HEK293 (cell line): ENCODE results near the gene GPN1.

Source experiments
- CTCF ChIA-PET: fragments of 350-600 bp; formaldehyde crosslinking; extraction: SDS; loops from one replicate; lab custom pipeline; 2021; ENCODE audit warnings: antibody characterized with exemption; lab: Yijun Ruan, JAX
- POLR2A ChIA-PET: fragments of 300-600 bp; formaldehyde crosslinking; extraction: SDS; loops from one replicate; lab custom pipeline; 2020; ENCODE audit warnings: antibody characterized with exemption, inconsistent platforms; lab: Yijun Ruan, JAX
- H3K27ac ChIP-seq: fragments of 200-500 bp; sonication (Bioruptor generic); 2 replicates; pipeline ENCODE4 v1.5.1; 2014; ENCODE audit warnings: low read depth, low read length, control low read depth, inconsistent platforms; ENCODE audit errors: extremely low read depth
- H3K36me3 ChIP-seq, 2 experiments: fragments of 200-500 bp in 1 of 2; sonication (Bioruptor generic) in 1 of 2; 1 replicate in 1 of 2; 2 replicates in 1 of 2; pipeline ENCODE4 v1.5.1; 2014 to 2017; ENCODE audit warnings: inconsistent platforms in 2 of 2, low read length in 2 of 2; ENCODE audit not compliant: control insufficient read depth in 2 of 2, insufficient read depth in 1 of 2
- H3K4me1 ChIP-seq: fragments of 200-500 bp; sonication (Bioruptor generic); 2 replicates; pipeline ENCODE4 v1.5.1; 2014; ENCODE audit warnings: mild to moderate bottlenecking, low read length, inconsistent platforms; ENCODE audit not compliant: control insufficient read depth, insufficient read depth
- H3K4me3 ChIP-seq: 2 replicates; pipeline ENCODE4 v1.5.1; 2011; ENCODE audit warnings: low read depth, mild to moderate bottlenecking, control low read depth, low read length, moderate library complexity
- H3K9me3 ChIP-seq: fragments of 200-500 bp; sonication (Bioruptor generic); 2 replicates; pipeline ENCODE4 v1.5.1; 2014; ENCODE audit warnings: low read depth, low read length, inconsistent platforms; ENCODE audit not compliant: control insufficient read depth, insufficient read depth
- BCL11B ChIP-seq: fragments of 450-650 bp; formaldehyde crosslinking; IDR thresholded peaks from 2 replicates; pipeline ENCODE4 v1.5.1; 2016; ENCODE audit warnings: low read depth, missing biosample characterization, missing genetic modification characterization
- KLF9 ChIP-seq: fragments of 450-650 bp; formaldehyde crosslinking; IDR thresholded peaks from 2 replicates; pipeline ENCODE4 v1.5.1; 2016; ENCODE audit warnings: missing biosample characterization, missing genetic modification characterization, low read depth
- PBX3 ChIP-seq: sonication (generic); formaldehyde crosslinking; IDR thresholded peaks from 2 replicates; pipeline ENCODE4 v1.8.1; 2022; ENCODE audit warnings: mild to moderate bottlenecking, moderate library complexity, missing genetic modification reagents
- SP3 ChIP-seq: fragments of 450-650 bp; formaldehyde crosslinking; IDR thresholded peaks from 2 replicates; pipeline ENCODE4 v1.5.1; 2016; ENCODE audit warnings: missing biosample characterization, missing genetic modification characterization
- ZBTB1 ChIP-seq: fragments of 450-650 bp; formaldehyde crosslinking; IDR thresholded peaks from 2 replicates; pipeline ENCODE4 v1.5.1; 2016; ENCODE audit warnings: missing biosample characterization, missing genetic modification characterization
- ZNF10 ChIP-seq: fragments of 450-650 bp; formaldehyde crosslinking; IDR thresholded peaks from 2 replicates; pipeline ENCODE4 v1.5.1; 2017; ENCODE audit warnings: missing biosample characterization, missing genetic modification characterization
- ZNF138 ChIP-seq: fragments of 450-650 bp; formaldehyde crosslinking; IDR thresholded peaks from 2 replicates; pipeline ENCODE4 v1.5.1; 2016; ENCODE audit warnings: missing biosample characterization, missing genetic modification characterization, borderline replicate concordance
- ZNF202 ChIP-seq: fragments of 450-650 bp; formaldehyde crosslinking; IDR thresholded peaks from 2 replicates; pipeline ENCODE4 v1.5.1; 2016; ENCODE audit warnings: missing biosample characterization, missing genetic modification characterization, borderline replicate concordance
- ZNF341 ChIP-seq: fragments of 450-650 bp; formaldehyde crosslinking; IDR thresholded peaks from 2 replicates; pipeline ENCODE4; 2016; ENCODE audit warnings: low read depth, missing biosample characterization, missing genetic modification characterization
- ZNF362 ChIP-seq: fragments of 450-650 bp; formaldehyde crosslinking; IDR thresholded peaks from 2 replicates; pipeline ENCODE4 v1.5.1; 2016; ENCODE audit warnings: missing biosample characterization, missing genetic modification characterization
- ZNF391 ChIP-seq: fragments of 450-650 bp; formaldehyde crosslinking; IDR thresholded peaks from 2 replicates; pipeline ENCODE4 v1.5.1; 2016; ENCODE audit warnings: low read depth, missing biosample characterization, missing genetic modification characterization, borderline replicate concordance
- ZNF398 ChIP-seq: fragments of 450-650 bp; formaldehyde crosslinking; IDR thresholded peaks from 2 replicates; pipeline ENCODE4 v1.5.1; 2017; ENCODE audit warnings: missing biosample characterization, missing genetic modification characterization
- ZNF423 ChIP-seq: fragments of 450-650 bp; formaldehyde crosslinking; IDR thresholded peaks from 2 replicates; pipeline ENCODE4 v1.5.1; 2016; ENCODE audit warnings: missing biosample characterization, missing genetic modification characterization
- ZNF473 ChIP-seq: fragments of 450-650 bp; formaldehyde crosslinking; IDR thresholded peaks from 2 replicates; pipeline ENCODE4 v1.5.1; 2017; ENCODE audit warnings: missing biosample characterization, missing genetic modification characterization
- ZNF623 ChIP-seq: fragments of 450-650 bp; formaldehyde crosslinking; IDR thresholded peaks from 2 replicates; pipeline ENCODE4 v1.5.1; 2016; ENCODE audit warnings: missing biosample characterization, missing genetic modification characterization
- ZNF677 ChIP-seq: fragments of 450-650 bp; IDR thresholded peaks from 2 replicates; pipeline ENCODE4 v1.5.0; 2018; ENCODE audit warnings: missing biosample characterization, mild to moderate bottlenecking, missing genetic modification characterization, moderate library complexity
- ZSCAN18 ChIP-seq: fragments of 450-650 bp; formaldehyde crosslinking; IDR thresholded peaks from 2 replicates; pipeline ENCODE4 v1.5.1; 2016; ENCODE audit warnings: missing biosample characterization, missing genetic modification characterization

The GPN1 gene

GRCh38 chr2:27690052-27690451 is 61.2 kb downstream of the GPN1 start:
- Histone ChIP-seq H3K9me3 (no peaks in the 10 kb centered on the region), H3K36me3 (peaks cover 40 to 45% of the 10 kb centered on the region in 2 experiments), H3K27ac (no peak overlapping the region), H3K4me3 (no peak overlapping the region), H3K4me1 (no peaks in the 10 kb centered on the region)
- no peak for TF ChIP-seq ZSCAN18 (tag by site-specific recombination)
- TF ChIP-seq ZBTB1: no peak
- no peak for TF ChIP-seq ZNF391 (tag by site-specific recombination)
- no peak for TF ChIP-seq ZNF677 (tag by site-specific recombination)
- TF ChIP-seq PBX3 (CRISPR knock-in tag): no peak
- TF ChIP-seq ZNF423 (tag by site-specific recombination): no peak
- TF ChIP-seq ZNF473 (tag by site-specific recombination): no peak
- TF ChIP-seq ZNF202: no peak
- no peak for TF ChIP-seq ZNF623 (tag by site-specific recombination)
- TF ChIP-seq BCL11B (tag by site-specific recombination): no peak
- no peak for TF ChIP-seq ZNF341 (tag by site-specific recombination)
- no peak for TF ChIP-seq ZNF398 (tag by site-specific recombination)
- no peak for TF ChIP-seq ZNF138 (tag by site-specific recombination)
- POLR2A ChIA-PET: no interaction called here
- CTCF ChIA-PET: interaction anchor here (0.6 to 3.9 kb wide), 4 partner anchors 9 to 1118 kb away, joined by 3 to 17 read pairs (median 4); no protein-coding TSS in a partner anchor

- H3K36me3 ChIP-seq: peaks cover 8 to 17% of the 10 kb centered on the region in 2 experiments; a peak in 2 of 3 replicates
- H3K27ac ChIP-seq: no peak overlapping the region
- H3K4me1 ChIP-seq: no peaks in the 10 kb centered on the region
- H3K4me3 ChIP-seq: no peak overlapping the region
- no peaks in the 10 kb centered on the region for H3K9me3 ChIP-seq
- TF ChIP-seq ZNF362: no peak
- TF ChIP-seq KLF9 (tag by site-specific recombination): no peak
- no peak for TF ChIP-seq ZNF10
- TF ChIP-seq SP3 (tag by site-specific recombination): no peak
- CTCF ChIA-PET: interaction anchor here (3.1 kb wide), 1 partner anchor 14 kb away, joined by 24 read pairs; no protein-coding TSS in a partner anchor
- POLR2A ChIA-PET: no interaction called here
These were observed 68.8 kb downstream of the GPN1 start for GRCh38 chr2:27697660-27698059.
